H1 (cell line): ENCODE results near the gene SLC9C2. TPM values are rescaled to one million over a fixed set of nuclear protein-coding genes. Genes with fewer than 3 reads are reported as not detected.

Source experiments
- CTCF ChIA-PET: fragments of 300-600 bp; sonication (Branson Sonifier 250); formaldehyde crosslinking; loops from one replicate; lab custom pipeline; 2021; ENCODE audit not compliant: partially characterized antibody; lab: Charles Lee
- POLR2A ChIA-PET: fragments of 300-600 bp; sonication (Branson Sonifier 250); formaldehyde crosslinking; loops from one replicate; lab custom pipeline; 2021; ENCODE audit warnings: inconsistent platforms; ENCODE audit not compliant: partially characterized antibody; lab: Charles Lee
- DNase-seq, 2 experiments: peaks; one replicate each; pipeline versions ENCODE4 v3.0.0 to v3.0.0-alpha.2; 2010 to 2022; ENCODE audit warnings: low spot score in 2 of 2, low read depth in 1 of 2, mixed read lengths in 1 of 2
- FAIRE-seq: peaks from 2 replicates; lab custom pipeline; 2011; peaks lifted over from hg19 to GRCh38; lab: Jason Lieb, UNC
- H2AFZ ChIP-seq: 2 replicates; pipeline ENCODE4 v1.8.1; 2012; ENCODE audit warnings: low read length, inconsistent platforms
- H2AK5ac ChIP-seq: 2 replicates; pipeline ENCODE4 v1.6.1; 2013; ENCODE audit warnings: low read depth, low read length
- H2BK120ac ChIP-seq: replicated peaks from 2 replicates; pipeline ENCODE3; 2013; ENCODE audit warnings: low read depth, low read length, inconsistent platforms
- H2BK12ac ChIP-seq: 2 replicates; pipeline ENCODE4 v1.6.1; 2013; ENCODE audit warnings: low read depth, low read length
- H2BK15ac ChIP-seq: 2 replicates; pipeline ENCODE4 v1.6.1; 2013; ENCODE audit warnings: low read length
- H2BK20ac ChIP-seq: 2 replicates; pipeline ENCODE4 v1.6.1; 2013; ENCODE audit warnings: low read length
- H2BK5ac ChIP-seq: 2 replicates; pipeline ENCODE4 v1.6.1; 2013; ENCODE audit warnings: low read depth, low read length
- H3K14ac ChIP-seq: 2 replicates; pipeline ENCODE4 v1.6.1; 2013; ENCODE audit warnings: inconsistent platforms; ENCODE audit not compliant: insufficient read length
- H3K18ac ChIP-seq: 2 replicates; pipeline ENCODE4 v1.6.1; 2013; ENCODE audit warnings: low read length; ENCODE audit errors: extremely low read depth
- H3K23ac ChIP-seq: 2 replicates; pipeline ENCODE4 v1.6.1; 2013; ENCODE audit warnings: inconsistent platforms; ENCODE audit not compliant: insufficient read length
- H3K23me2 ChIP-seq: 2 replicates; pipeline ENCODE4 v1.6.1; 2013; ENCODE audit warnings: low read depth, low read length
- H3K27ac ChIP-seq: 2 replicates; pipeline ENCODE4 v1.6.1; 2011; ENCODE audit warnings: low read depth, low read length, inconsistent platforms
- H3K27me3 ChIP-seq, 4 experiments: replicated peaks in 1 of 4; 1 replicate in 1 of 4; 2 replicates in 3 of 4; pipeline versions ENCODE4 v1.6.1 to v1.8.1; 2011 to 2013; ENCODE audit warnings: low read length in 3 of 4, mild to moderate bottlenecking in 3 of 4, inconsistent platforms in 2 of 4, mixed read lengths in 2 of 4, moderate library complexity in 1 of 4; ENCODE audit not compliant: control insufficient read depth in 3 of 4, insufficient read depth in 3 of 4; ENCODE audit errors: extremely low read depth in 1 of 4
- H3K36me3 ChIP-seq, 4 experiments: 2 replicates each; pipeline versions ENCODE4 v1.6.1 to v1.8.1; 2011 to 2013; ENCODE audit warnings: mild to moderate bottlenecking in 4 of 4, low read length in 3 of 4, moderate library complexity in 2 of 4, control low read depth in 1 of 4, inconsistent platforms in 1 of 4; ENCODE audit not compliant: insufficient read depth in 4 of 4, control insufficient read depth in 2 of 4
- H3K4ac ChIP-seq: replicated peaks from 2 replicates; pipeline ENCODE3; 2013; ENCODE audit warnings: low read length, low read depth, mixed read lengths, inconsistent platforms; ENCODE audit not compliant: insufficient read length
- H3K4me1 ChIP-seq, 4 experiments: replicated peaks in 1 of 4; 1 replicate in 1 of 4; 2 replicates in 3 of 4; pipeline versions ENCODE4 v1.6.1 to v1.8.1; 2011 to 2013; ENCODE audit warnings: low read length in 3 of 4, inconsistent platforms in 2 of 4, mixed read lengths in 1 of 4; ENCODE audit not compliant: insufficient read depth in 4 of 4, control insufficient read depth in 3 of 4
- H3K4me2 ChIP-seq, 2 experiments: 2 replicates each; pipeline versions ENCODE4 v1.6.1 to v1.8.1; 2011 to 2013; ENCODE audit warnings: low read depth in 2 of 2, low read length in 2 of 2, control low read depth in 1 of 2, inconsistent platforms in 1 of 2, mild to moderate bottlenecking in 1 of 2; ENCODE audit not compliant: insufficient read depth in 1 of 2
- H3K4me3 ChIP-seq, 4 experiments: fragments of 200-600, 300-600 bp in 1 of 4; sonication (generic), shearing (Covaris generic), sonication (Bioruptor Twin) in 1 of 4; 2 replicates each; pipeline versions ENCODE4 v1.5.1 to v1.8.1; 2011 to 2016; ENCODE audit warnings: low read length in 4 of 4, low read depth in 3 of 4, control low read depth in 2 of 4, inconsistent platforms in 2 of 4, mild to moderate bottlenecking in 2 of 4, mixed read lengths in 1 of 4, moderate library complexity in 1 of 4; ENCODE audit not compliant: insufficient read depth in 2 of 4; ENCODE audit errors: extremely low read depth in 1 of 4
- H3K56ac ChIP-seq: replicated peaks from 2 replicates; pipeline ENCODE3; 2013; ENCODE audit warnings: low read depth, mild to moderate bottlenecking, mixed read lengths, low read length, inconsistent platforms; ENCODE audit not compliant: insufficient read length
- H3K79me1 ChIP-seq: 2 replicates; pipeline ENCODE4 v1.6.1; 2013; ENCODE audit warnings: low read depth, low read length, control low read depth
- H3K79me2 ChIP-seq, 2 experiments: 2 replicates each; pipeline versions ENCODE4 v1.6.1 to v1.8.1; 2012 to 2013; ENCODE audit warnings: low read length in 2 of 2, mild to moderate bottlenecking in 2 of 2, inconsistent platforms in 1 of 2; ENCODE audit not compliant: insufficient read depth in 2 of 2, control insufficient read depth in 1 of 2
- H3K9ac ChIP-seq, 4 experiments: replicated peaks in 1 of 4; 1 replicate in 1 of 4; 2 replicates in 3 of 4; pipeline versions ENCODE4 v1.6.1 to v1.8.1; 2011 to 2013; ENCODE audit warnings: low read depth in 3 of 4, low read length in 3 of 4, control low read depth in 2 of 4, mild to moderate bottlenecking in 2 of 4, moderate library complexity in 2 of 4, inconsistent platforms in 1 of 4; ENCODE audit errors: extremely low read depth in 1 of 4
- H3K9me3 ChIP-seq, 2 experiments: 2 replicates each; pipeline versions ENCODE4 v1.6.1 to v1.8.1; 2012 to 2013; ENCODE audit warnings: mild to moderate bottlenecking in 2 of 2, moderate library complexity in 2 of 2, control low read depth in 1 of 2, inconsistent platforms in 1 of 2, low read depth in 1 of 2, low read length in 1 of 2, mixed read lengths in 1 of 2; ENCODE audit not compliant: insufficient read depth in 2 of 2
- H4K20me1 ChIP-seq, 2 experiments: replicated peaks in 1 of 2; 2 replicates each; pipeline versions ENCODE3 to v1.8.1; 2011 to 2013; ENCODE audit warnings: inconsistent platforms in 2 of 2, low read length in 2 of 2, mild to moderate bottlenecking in 1 of 2; ENCODE audit not compliant: insufficient read depth in 2 of 2, control insufficient read depth in 1 of 2
- H4K5ac ChIP-seq: 2 replicates; pipeline ENCODE4 v1.6.1; 2013; ENCODE audit warnings: low read length, low read depth, mixed read lengths, inconsistent platforms; ENCODE audit not compliant: insufficient read length
- H4K8ac ChIP-seq: 2 replicates; pipeline ENCODE4 v1.8.0; 2013; ENCODE audit warnings: mild to moderate bottlenecking, moderate library complexity, low read length, inconsistent platforms; ENCODE audit not compliant: insufficient read depth; ENCODE audit errors: extremely low read depth
- H4K91ac ChIP-seq: replicated peaks from 2 replicates; pipeline ENCODE3; 2013; ENCODE audit warnings: low read length, mixed read lengths, inconsistent platforms; ENCODE audit not compliant: insufficient read length
- HDAC2 ChIP-seq, 2 experiments: fragments of 300-600 bp in 1 of 2; sonication (generic) in 1 of 2; IDR thresholded peaks; 2 replicates each; pipeline ENCODE4 v1.6.1; 2011 to 2012; ENCODE audit warnings: low read depth in 2 of 2, low read length in 2 of 2, mild to moderate bottlenecking in 2 of 2, moderate library complexity in 2 of 2, borderline replicate concordance in 1 of 2, inconsistent platforms in 1 of 2
- NANOG ChIP-seq: IDR thresholded peaks from 2 replicates; pipeline ENCODE4 v1.6.1; 2011; ENCODE audit warnings: low read length, low read depth, mild to moderate bottlenecking, inconsistent platforms; ENCODE audit not compliant: insufficient read depth, poor library complexity, severe bottlenecking
- SIX5 ChIP-seq: IDR thresholded peaks from 2 replicates; pipeline ENCODE4 v1.6.1; 2011; ENCODE audit warnings: mild to moderate bottlenecking, low read depth, low read length
- SRF ChIP-seq: IDR thresholded peaks from 2 replicates; pipeline ENCODE4 v1.6.1; 2011; ENCODE audit warnings: mild to moderate bottlenecking, low read depth, low read length, moderate library complexity
- SUZ12 ChIP-seq: fragments of 200-600 bp; sonication (generic); IDR thresholded peaks from 2 replicates; pipeline ENCODE4 v1.6.1; 2012; ENCODE audit warnings: mild to moderate bottlenecking, inconsistent platforms, low read length, moderate library complexity, mixed read lengths
- YY1 ChIP-seq: IDR thresholded peaks from 2 replicates; pipeline ENCODE4 v1.6.1; 2011; ENCODE audit warnings: low read depth, mild to moderate bottlenecking, low read length
- WGBS, 2 experiments: shearing (Covaris generic) in 1 of 2; methylation state at CpG; one replicate each; pipeline versions ENCODE4 v1.1.6 to v1.1.7; 2013 to 2015; ENCODE audit warnings: low lambda C conversion rate in 2 of 2, mixed read lengths in 2 of 2, inconsistent platforms in 1 of 2, low coverage in 1 of 2, missing lambda C conversion rate in 1 of 2; ENCODE audit not compliant: insufficient replicate concordance in 2 of 2, insufficient coverage in 1 of 2, insufficient read length in 1 of 2; ENCODE audit errors: extremely low coverage in 1 of 2, missing lambda C conversion rate in 1 of 2; 5-methylcytosine and 5-hydroxymethylcytosine counted together
- polyA plus RNA-seq, 7 experiments: library from polyadenylated mRNA; depleted of rRNA in 3 of 7; stranded (reverse) in 5 of 7; unstranded in 2 of 7; fragments of >200 nt in 5 of 7; fragments of 200-250 nt in 2 of 7; gene quantifications; 1 replicate in 5 of 7; 2 replicates in 1 of 7; 4 replicates in 1 of 7; pipeline versions ENCODE4 v1.2.1 to v1.2.3, GENCODE V29; 2011 to 2013; ENCODE audit warnings: missing spikeins in 2 of 7, mixed read lengths in 2 of 7
- total RNA-seq: library from RNA; stranded (reverse); fragmentation: NEBNext Ultra II Directional; extraction: Animal tissue kit (Norgen Biotek cat#: 25700); gene quantifications from 2 replicates; pipeline ENCODE4 v1.2.1, GENCODE V29; 2021

Gene SLC9C2
- total and polyA plus RNA-seq, 2 of the 8 experiments (the other 6 are each of a cell fraction or from before 2014, with no cell fraction given), result not detected

DNA sequence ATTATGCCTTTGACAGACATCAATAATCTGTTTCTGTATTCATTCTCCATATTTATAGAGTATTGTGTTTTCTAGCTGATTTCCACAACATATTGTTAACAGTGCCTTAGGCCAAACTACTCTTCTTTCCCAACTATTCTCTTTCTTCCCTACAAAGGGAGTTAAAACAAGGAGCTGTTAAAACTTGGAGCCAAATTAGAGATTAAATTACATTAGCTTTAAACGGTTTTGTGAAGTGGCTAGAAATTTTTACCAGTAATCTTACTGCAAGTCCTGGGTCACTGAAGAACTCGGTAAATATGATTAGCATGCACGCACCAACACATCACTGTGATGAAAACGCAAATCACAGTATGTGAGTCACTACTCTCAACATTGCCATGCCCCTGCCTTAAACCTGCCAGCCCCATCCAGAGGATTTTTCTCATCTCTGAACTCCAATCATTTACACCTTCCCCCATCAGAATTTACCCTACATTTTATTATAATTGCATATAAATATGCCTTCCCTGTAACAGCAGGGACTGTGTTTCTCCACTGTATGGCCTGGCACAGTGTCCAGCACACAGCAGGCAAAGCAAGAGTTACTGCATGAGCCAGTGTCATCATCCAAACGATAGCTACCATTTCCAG lies 127.2 kb downstream of the SLC9C2 start:
- Histone ChIP-seq H3K14ac (no peak overlapping the region), H3K27me3 (no peaks in the 10 kb centered on the region), H3K4me3 (peak overlapping the region; percentile 7 to 79 (median 76); a peak in 5 of 8 replicates), H4K91ac (no peak overlapping the region), H2AFZ (no peak overlapping the region), H3K79me1 (0 out of 2 replicates have a peak, but pooled peaks cover 2% of the 10 kb centered on the region), H2BK120ac (no peak overlapping the region), H4K20me1 (peaks cover 8 to 10% of the 10 kb centered on the region in 2 experiments), H3K4me1 (peaks cover 2 to 18% (median 4%) of the 10 kb centered on the region in 4 experiments; a peak in 6 of 7 replicates), H2AK5ac (no peak overlapping the region), H3K23me2 (peaks cover 12% of the 10 kb centered on the region), H2BK5ac (no peak overlapping the region), H3K18ac (no peak overlapping the region), H3K9ac (peak overlapping the region in 3 of 4 experiments; percentile 24 to 70 (median 33); a peak in 4 of 7 replicates), H3K9me3 (peaks cover 13 to 18% of the 10 kb centered on the region in 2 experiments), H3K79me2 (peaks cover 12 to 62% of the 10 kb centered on the region in 2 experiments), H3K4me2 (peak overlapping the region; percentile 80 to 91), H4K8ac (no peak overlapping the region), H3K4ac (no peak overlapping the region), H2BK20ac (no peak overlapping the region), H2BK12ac (no peak overlapping the region), H3K23ac (no peak overlapping the region), H4K5ac (no peak overlapping the region), H2BK15ac (no peak overlapping the region), H3K27ac (no peak overlapping the region), H3K56ac (no peak overlapping the region), H3K36me3 (peaks cover 3 to 26% (median 11%) of the 10 kb centered on the region in 4 experiments; a peak in 6 of 8 replicates)
- ChIA-PET CTCF (interaction anchor here (0.8 to 4.3 kb wide), 5 partner anchors 23 to 734 kb away, joined by 3 to 44 read pairs (median 4); no protein-coding TSS in a partner anchor), POLR2A (interaction anchor here (1.0 to 4.8 kb wide), 8 partner anchors 14 to 393 kb away, joined by 3 to 53 read pairs (median 6); partner anchors contain the start of genes CENPL, DARS2, GAS5 and ZBTB37)
- no peak for FAIRE-seq
- no peak for DNase-seq
- 78% methylated on average over 5 of the region's 5 CpGs; no CpG with 5 or more reads in 1 of the 2 experiments for WGBS, 2 experiments
- no peak for TF ChIP-seq NANOG
- no peak for TF ChIP-seq SRF
- no peak for TF ChIP-seq HDAC2 (IDR thresholded peaks at IDR 0.05; ENCODE audit: borderline replicate concordance in 1 of 2, low read depth in 2 of 2, low read length in 2 of 2)
- no peak for TF ChIP-seq SUZ12
- no peak for TF ChIP-seq YY1
- TF ChIP-seq SIX5, result no peak
